NK-92 (cell line): Measurements from ENCODE around the gene CERS6.
"Not testable (repeated sequence)": the region's sequence is repeated elsewhere in the genome, so short reads cannot be mapped to it uniquely, and the experiment has no call there.

ENCODE experiments used
- DNase-seq: peaks from one replicate; lab custom pipeline; 2025; ENCODE audit not compliant: unreplicated experiment; lab: John Stamatoyannopoulos, UW

The CERS6 gene

GRCh38 chr2:168495524-168495923 is 39.5 kb downstream of the CERS6 start:
- no peak for DNase-seq

GRCh38 chr2:168496906-168497305 is 40.8 kb downstream of the CERS6 start:
- no peak for DNase-seq

- no peak for DNase-seq
Measured at GRCh38 chr2:168499500-168499899, 43.4 kb downstream of the CERS6 start.

GRCh38 chr2:168500516-168500915 is 44.4 kb downstream of the CERS6 start:
- DNase-seq, result no peak

- no peak for DNase-seq
Measured at GRCh38 chr2:168501466-168502065, 45.5 kb downstream of the CERS6 start.

GRCh38 chr2:168502852-168503251 is 46.8 kb downstream of the CERS6 start:
- DNase-seq, result not testable (repeated sequence)

- DNase-seq, result no peak
Measured at GRCh38 chr2:168503901-168504300, 47.8 kb downstream of the CERS6 start.

GRCh38 chr2:168504323-168504722 is 48.3 kb downstream of the CERS6 start:
- no peak for DNase-seq

GRCh38 chr2:168510125-168510756 is 54.2 kb downstream of the CERS6 start:
- DNase-seq, result no peak

GRCh38 chr2:168514692-168515091 is 58.6 kb downstream of the CERS6 start:
- no peak for DNase-seq

- DNase-seq, result no peak
Measured at GRCh38 chr2:168515502-168515901, 59.4 kb downstream of the CERS6 start.

- DNase-seq, result no peak
Measured at GRCh38 chr2:168517816-168518215, 61.7 kb downstream of the CERS6 start.

- no peak for DNase-seq
Measured at GRCh38 chr2:168518555-168519066, 62.5 kb downstream of the CERS6 start.

GRCh38 chr2:168519534-168520308 is 63.6 kb downstream of the CERS6 start:
- no peak for DNase-seq

- DNase-seq, result no peak
Measured at GRCh38 chr2:168521053-168521741, 65.1 kb downstream of the CERS6 start.

GRCh38 chr2:168522446-168522845 is 66.4 kb downstream of the CERS6 start:
- no peak for DNase-seq

- DNase-seq, result no peak
Measured at GRCh38 chr2:168524005-168524404, 67.9 kb downstream of the CERS6 start.

GRCh38 chr2:168525020-168525419 is 68.9 kb downstream of the CERS6 start:
- DNase-seq, result no peak

GRCh38 chr2:168525716-168526446 is 69.8 kb downstream of the CERS6 start:
- no peak for DNase-seq

- DNase-seq, result no peak
Measured at GRCh38 chr2:168526641-168527040, 70.6 kb downstream of the CERS6 start.

GRCh38 chr2:168528016-168528415 is 71.9 kb downstream of the CERS6 start:
- no peak for DNase-seq
